GM23248 (cell line): ENCODE results near the gene HERPUD1. TPM values are rescaled to one million over a fixed set of nuclear protein-coding genes. Genes with fewer than 3 reads are reported as not detected.
"Not testable (repeated sequence)": the region's sequence is repeated elsewhere in the genome, so short reads cannot be mapped to it uniquely, and the experiment has no call there.

Source experiments
- DNase-seq: peaks from one replicate; pipeline ENCODE4 v3.0.0-alpha.2; 2015
- H2AFZ ChIP-seq: fragments of 200-600 bp; sonication (generic); 2 replicates; pipeline ENCODE4 v1.6.1; 2016; ENCODE audit warnings: antibody characterized with exemption
- H3F3A ChIP-seq: fragments of 200-600 bp; sonication (generic); 2 replicates; pipeline ENCODE4 v1.6.1; 2016; ENCODE audit warnings: mild to moderate bottlenecking, antibody characterized with exemption, mixed run types; ENCODE audit not compliant: insufficient read depth
- H3K27ac ChIP-seq: fragments of 200-600 bp; sonication (generic); 2 replicates; pipeline ENCODE4 v1.5.1; 2016; ENCODE audit warnings: mild to moderate bottlenecking
- H3K27me3 ChIP-seq: fragments of 200-600 bp; sonication (generic); replicated peaks from 2 replicates; pipeline ENCODE4 v1.6.1; 2016; ENCODE audit warnings: mild to moderate bottlenecking; ENCODE audit not compliant: insufficient read depth
- H3K36me3 ChIP-seq: fragments of 200-600 bp; sonication (generic); 2 replicates; pipeline ENCODE4 v1.6.1; 2016; ENCODE audit warnings: low read depth, mild to moderate bottlenecking
- H3K4me1 ChIP-seq: fragments of 200-600 bp; sonication (generic); 2 replicates; pipeline ENCODE4 v1.6.1; 2016; ENCODE audit warnings: mild to moderate bottlenecking; ENCODE audit not compliant: insufficient read depth
- H3K4me2 ChIP-seq: fragments of 200-600 bp; sonication (generic); one replicate; pipeline ENCODE4 v1.6.1; 2016; ENCODE audit warnings: mild to moderate bottlenecking; ENCODE audit not compliant: unreplicated experiment
- H3K4me3 ChIP-seq: fragments of 200-600 bp; sonication (generic); 2 replicates; pipeline ENCODE4 v1.5.1; 2016; ENCODE audit warnings: mild to moderate bottlenecking
- H3K79me2 ChIP-seq: fragments of 200-600 bp; sonication (generic); 2 replicates; pipeline ENCODE4 v1.6.1; 2016; ENCODE audit warnings: mild to moderate bottlenecking; ENCODE audit not compliant: insufficient read depth
- H3K9ac ChIP-seq: fragments of 200-600 bp; sonication (generic); 2 replicates; pipeline ENCODE4 v1.6.1; 2016; ENCODE audit warnings: mild to moderate bottlenecking
- H3K9me2 ChIP-seq: fragments of 200-600 bp; sonication (generic); 2 replicates; pipeline ENCODE4 v1.6.1; 2016; ENCODE audit warnings: mixed run types, mild to moderate bottlenecking, moderate library complexity; ENCODE audit not compliant: insufficient read depth
- H3K9me3 ChIP-seq: fragments of 200-600 bp; sonication (generic); one replicate; pipeline ENCODE4 v1.6.1; 2017; ENCODE audit warnings: low read depth
- H4K20me1 ChIP-seq: fragments of 200-600 bp; sonication (generic); 2 replicates; pipeline ENCODE4 v1.6.0; 2016; ENCODE audit not compliant: insufficient read depth
- EZH2 ChIP-seq: fragments of 200-600 bp; sonication (generic); IDR thresholded peaks from 2 replicates; pipeline ENCODE4 v1.6.1; 2018; ENCODE audit warnings: antibody characterized with exemption, mild to moderate bottlenecking; ENCODE audit not compliant: insufficient read depth, poor library complexity, severe bottlenecking
- EZH2phosphoT487 ChIP-seq: fragments of 200-600 bp; sonication (generic); IDR thresholded peaks from 2 replicates; pipeline ENCODE4 v1.6.1; 2018; ENCODE audit warnings: antibody characterized with exemption, moderate library complexity, mild to moderate bottlenecking, low read depth; ENCODE audit not compliant: insufficient read depth
- whole genome bisulfite sequencing, 2 experiments: methylation state at CpG; one replicate each; pipeline ENCODE4 v1.1.6; 2015 to 2017; ENCODE audit warnings: low lambda C conversion rate in 2 of 2, low coverage in 1 of 2; ENCODE audit errors: missing lambda C conversion rate in 2 of 2; 5-methylcytosine and 5-hydroxymethylcytosine counted together
- in situ Hi-C: fragments of 300-500 bp; cut with MboI; formaldehyde crosslinking; loops from 2 replicates; pipeline ENCODE4 v1.15.0; 2020
- polyA plus RNA-seq: library from polyadenylated mRNA; unstranded; fragments of >200 nt; fragmentation: Nextera tagmentation; extraction: Ambion mirVana; gene quantifications from 2 replicates; pipeline ENCODE4 v1.2.1, GENCODE V29; 2016
- total RNA-seq: library from RNA; depleted of rRNA; stranded (reverse); fragments of >200 nt; shearing (Covaris generic); gene quantifications from 2 replicates; pipeline ENCODE4 v1.2.3, GENCODE V29; 2014; rRNA removed

Gene HERPUD1
- 218 TPM in 2 replicates for total RNA-seq
- polyA plus RNA-seq, result 299 and 302 TPM in 2 replicates

GRCh38 chr16:56931892-56932720 lies at the start of gene HERPUD1:
Gene HERPUD1, plus strand, starts transcription at chr16:56932142. Its CDS starts 103 bp downstream, at chr16:56932245.
- peaks cover 39% of the 10 kb centered on the region for H3F3A ChIP-seq
- H3K9me3 ChIP-seq, result no peaks in the 10 kb centered on the region
- 1% methylated on average over 62 to 73 of the region's 83 CpGs for WGBS, 2 experiments
- no peaks in the 10 kb centered on the region for H3K9me2 ChIP-seq
- peak within 1 kb of the TSS; percentile 98 for H3K4me3 ChIP-seq
- H3K36me3 ChIP-seq, result peaks cover 30% of the 10 kb centered on the region
- H2AFZ ChIP-seq, result peak within 1 kb of the TSS; percentile 79
- H3K27me3 ChIP-seq, result no peaks in the 10 kb centered on the region
- H3K79me2 ChIP-seq, result peaks cover 51% of the 10 kb centered on the region
- in situ Hi-C loops, result no loop called here
- H3K9ac ChIP-seq, result peak within 1 kb of the TSS; percentile 100
- peak within 1 kb of the TSS; percentile 95 for H3K27ac ChIP-seq
- peaks cover 31% of the 10 kb centered on the region for H4K20me1 ChIP-seq
- peaks cover 29% of the 10 kb centered on the region for H3K4me1 ChIP-seq
- peak; percentile 99 for DNase-seq
- TF ChIP-seq EZH2, result no peak
- no peak for TF ChIP-seq EZH2phosphoT487
- peak within 1 kb of the TSS; percentile 96 for H3K4me2 ChIP-seq

DNA sequence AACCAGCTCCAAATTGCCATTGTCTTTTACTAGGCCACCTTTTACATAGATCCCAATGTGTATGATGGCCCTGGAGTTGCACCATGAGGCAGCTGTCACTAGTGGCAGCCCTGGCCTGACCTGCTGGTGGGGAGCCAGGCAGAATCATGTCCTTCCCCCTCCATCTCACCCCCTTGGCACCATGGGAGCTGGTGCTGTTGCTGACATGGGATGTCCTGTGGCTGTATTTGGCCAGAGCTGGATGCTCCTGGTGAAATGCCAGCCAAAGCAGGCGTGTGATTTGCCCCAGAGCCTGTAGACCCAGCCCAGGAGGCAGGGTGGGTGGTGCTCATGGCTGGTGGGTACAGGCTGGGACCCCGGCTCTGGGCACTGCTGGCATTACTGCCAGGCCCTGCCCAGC lies 48.4 kb upstream of the HERPUD1 start:
- H2AFZ ChIP-seq, result no peak overlapping the region
- H3F3A ChIP-seq, result no peaks in the 10 kb centered on the region
- in situ Hi-C loops, result no loop called here
- no peak overlapping the region for H3K9ac ChIP-seq
- TF ChIP-seq EZH2 (no peak), EZH2phosphoT487 (no peak)
- no peaks in the 10 kb centered on the region for H3K27me3 ChIP-seq
- no peaks in the 10 kb centered on the region for H3K4me1 ChIP-seq
- 70 to 80% methylated on average over 2 of the region's 2 CpGs for WGBS, 2 experiments
- H3K79me2 ChIP-seq, result no peaks in the 10 kb centered on the region
- no peak for DNase-seq
- no peaks in the 10 kb centered on the region for H3K9me3 ChIP-seq
- no peak overlapping the region for H3K4me2 ChIP-seq
- no peaks in the 10 kb centered on the region for H4K20me1 ChIP-seq
- no peak overlapping the region for H3K4me3 ChIP-seq
- H3K27ac ChIP-seq, result no peak overlapping the region
- no peaks in the 10 kb centered on the region for H3K36me3 ChIP-seq
- H3K9me2 ChIP-seq, result no peaks in the 10 kb centered on the region

DNA sequence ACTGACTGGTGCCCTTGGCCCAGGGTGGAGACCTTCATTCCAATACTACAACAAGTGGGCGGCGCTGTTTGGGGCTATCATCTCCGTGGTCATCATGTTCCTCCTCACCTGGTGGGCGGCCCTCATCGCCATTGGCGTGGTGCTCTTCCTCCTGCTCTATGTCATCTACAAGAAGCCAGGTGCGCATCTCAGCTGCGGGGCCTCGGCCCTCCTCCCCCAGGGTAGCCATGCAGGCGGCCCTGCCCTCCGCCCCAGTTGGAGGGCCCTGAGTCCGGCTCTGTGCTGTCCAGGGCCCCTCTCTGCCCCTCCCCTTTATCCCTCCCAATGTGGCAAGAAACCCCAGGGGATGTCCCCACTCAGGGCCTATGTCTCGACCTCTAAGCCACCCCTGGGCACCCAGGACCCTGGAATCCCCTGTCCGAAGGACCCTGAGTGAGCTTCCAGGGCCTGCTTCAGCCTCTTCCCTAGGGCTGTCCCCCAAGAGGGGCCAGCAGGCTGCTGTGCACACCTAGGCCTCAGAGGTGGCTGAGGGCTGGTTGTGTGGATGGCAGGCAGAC lies 47.8 kb upstream of the HERPUD1 start:
- no peak overlapping the region for H3K4me2 ChIP-seq
- H3K27me3 ChIP-seq, result no peaks in the 10 kb centered on the region
- H3K9ac ChIP-seq, result no peak overlapping the region
- DNase-seq, result no peak
- H3K9me2 ChIP-seq, result no peaks in the 10 kb centered on the region
- no peak overlapping the region for H3K27ac ChIP-seq
- no peaks in the 10 kb centered on the region for H3K4me1 ChIP-seq
- H2AFZ ChIP-seq, result no peak overlapping the region
- WGBS, 2 experiments, result 92 to 97% methylated on average over 12 to 14 of the region's 14 CpGs
- no peaks in the 10 kb centered on the region for H3K9me3 ChIP-seq
- no peak overlapping the region for H3K4me3 ChIP-seq
- H4K20me1 ChIP-seq, result no peaks in the 10 kb centered on the region
- no peaks in the 10 kb centered on the region for H3K36me3 ChIP-seq
- TF ChIP-seq EZH2phosphoT487 (no peak), EZH2 (no peak)
- in situ Hi-C loops, result no loop called here
- no peaks in the 10 kb centered on the region for H3K79me2 ChIP-seq
- no peaks in the 10 kb centered on the region for H3F3A ChIP-seq

- H3K9me3 ChIP-seq, H3K4me2 ChIP-seq, H3K4me3 ChIP-seq, in situ Hi-C loops, H2AFZ ChIP-seq, H3K27me3 ChIP-seq, H3K9me2 ChIP-seq, H3K9ac ChIP-seq, H3K27ac ChIP-seq, DNase-seq, H3F3A ChIP-seq, H3K4me1 ChIP-seq, H3K79me2 ChIP-seq, H3K36me3 ChIP-seq, H4K20me1 ChIP-seq: not testable (repeated sequence)
- WGBS, 2 experiments, result 88 to 89% methylated on average over 13 of the region's 13 CpGs
These were observed 47.0 kb upstream of the HERPUD1 start for GRCh38 chr16:56884929-56885328.
